ENCODE measurements around the gene COL4A3. TPM values are rescaled to one million over a fixed set of nuclear protein-coding genes. Genes with fewer than 3 reads are reported as not detected.

Gene COL4A3
- total RNA-seq, 1 donor from 2014 or later = 0.26 TPM

- Histone ChIP-seq H3K36me3 (ENCODE audit: control insufficient read depth, insufficient read depth, low read length) (no peaks in the 10 kb centered on the region), H3K27me3 (ENCODE audit: control insufficient read depth, insufficient read depth, low read length) (no peaks in the 10 kb centered on the region), H3K4me3 (ENCODE audit: low read depth, low read length) (no peak overlapping the region)
- FAIRE-seq = no peak
- TF ChIP-seq, protein P1, sequence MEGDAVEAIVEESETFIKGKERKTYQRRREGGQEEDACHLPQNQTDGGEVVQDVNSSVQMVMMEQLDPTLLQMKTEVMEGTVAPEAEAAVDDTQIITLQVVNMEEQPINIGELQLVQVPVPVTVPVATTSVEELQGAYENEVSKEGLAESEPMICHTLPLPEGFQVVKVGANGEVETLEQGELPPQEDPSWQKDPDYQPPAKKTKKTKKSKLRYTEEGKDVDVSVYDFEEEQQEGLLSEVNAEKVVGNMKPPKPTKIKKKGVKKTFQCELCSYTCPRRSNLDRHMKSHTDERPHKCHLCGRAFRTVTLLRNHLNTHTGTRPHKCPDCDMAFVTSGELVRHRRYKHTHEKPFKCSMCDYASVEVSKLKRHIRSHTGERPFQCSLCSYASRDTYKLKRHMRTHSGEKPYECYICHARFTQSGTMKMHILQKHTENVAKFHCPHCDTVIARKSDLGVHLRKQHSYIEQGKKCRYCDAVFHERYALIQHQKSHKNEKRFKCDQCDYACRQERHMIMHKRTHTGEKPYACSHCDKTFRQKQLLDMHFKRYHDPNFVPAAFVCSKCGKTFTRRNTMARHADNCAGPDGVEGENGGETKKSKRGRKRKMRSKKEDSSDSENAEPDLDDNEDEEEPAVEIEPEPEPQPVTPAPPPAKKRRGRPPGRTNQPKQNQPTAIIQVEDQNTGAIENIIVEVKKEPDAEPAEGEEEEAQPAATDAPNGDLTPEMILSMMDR (IDR thresholded peaks at IDR 0.05; ENCODE audit: insufficient read depth, low read length, severe bottlenecking) = no peak
- no peak for DNase-seq (ENCODE audit: low read depth)
Measured at GRCh38 chr2:227150222-227150936, 14.0 kb upstream of the COL4A3 start.

DNA sequence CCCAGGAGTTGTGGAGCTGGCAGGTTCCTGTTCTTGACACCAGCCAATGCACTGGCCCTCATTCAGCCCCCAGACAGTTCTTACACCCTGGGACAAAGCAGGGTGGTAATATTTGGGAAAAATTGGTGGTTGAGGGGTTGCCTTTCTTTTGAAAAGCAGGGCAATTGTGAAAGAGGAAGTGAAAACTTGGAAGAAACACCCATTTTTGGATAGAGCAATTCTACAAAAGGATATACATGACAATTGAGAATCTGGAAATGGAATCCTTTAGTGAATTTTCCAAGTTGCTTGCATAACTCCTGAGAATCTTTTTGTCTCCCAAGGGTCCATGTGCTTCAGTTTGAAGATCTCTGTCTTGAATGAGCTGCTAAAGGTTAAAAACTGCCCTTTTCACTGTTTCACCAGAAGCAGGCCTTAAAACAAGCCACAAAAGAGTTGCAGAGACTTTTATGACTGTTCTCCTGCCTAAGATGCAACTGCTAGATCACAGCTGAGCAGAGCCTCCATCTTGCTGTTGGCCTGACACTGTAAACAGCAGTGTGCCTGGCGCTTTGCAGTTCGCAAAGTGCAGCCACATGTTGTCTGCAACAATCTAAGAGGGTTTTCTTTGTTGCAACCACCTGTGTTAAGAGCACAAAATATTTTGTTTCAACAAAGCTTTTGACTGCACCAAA lies 12.2 kb upstream of the COL4A3 start:
- Histone ChIP-seq H3K27me3 (ENCODE audit: control insufficient read depth, insufficient read depth, low read length) (no peaks in the 10 kb centered on the region), H3K4me3 (ENCODE audit: low read depth, low read length) (no peak overlapping the region), H3K36me3 (ENCODE audit: control insufficient read depth, insufficient read depth, low read length) (no peaks in the 10 kb centered on the region)
- DNase-seq (ENCODE audit: low read depth) (no peak), FAIRE-seq (no peak)
- TF ChIP-seq, protein P1 (IDR thresholded peaks at IDR 0.05; ENCODE audit: insufficient read depth, low read length, severe bottlenecking) = no peak

DNA sequence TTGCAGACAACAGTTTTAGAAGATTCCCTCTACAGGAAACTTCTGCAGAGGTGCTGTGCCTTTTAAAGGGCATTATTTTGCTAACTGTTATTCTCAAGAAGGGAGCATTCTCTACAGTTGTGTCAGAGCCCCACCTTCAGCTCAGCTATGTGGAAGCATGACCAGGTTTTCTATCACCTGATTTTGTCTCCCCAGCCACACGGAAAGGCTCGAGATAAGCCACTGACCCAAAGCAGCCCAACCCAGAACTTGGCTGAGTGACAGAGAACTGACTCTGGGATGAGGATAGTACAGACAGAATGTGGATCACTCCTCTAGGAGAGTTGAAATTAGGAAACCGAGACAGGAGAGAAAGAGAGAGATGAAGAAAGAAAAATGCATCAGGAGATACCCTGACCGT lies 11.1 kb upstream of the COL4A3 start:
- Histone ChIP-seq H3K27me3 (ENCODE audit: control insufficient read depth, insufficient read depth, low read length) (no peaks in the 10 kb centered on the region), H3K4me3 (ENCODE audit: low read depth, low read length) (no peak overlapping the region), H3K36me3 (ENCODE audit: control insufficient read depth, insufficient read depth, low read length) (no peaks in the 10 kb centered on the region)
- FAIRE-seq (no peak), DNase-seq (ENCODE audit: low read depth) (peak; percentile 55)
- TF ChIP-seq, protein P1 (IDR thresholded peaks at IDR 0.05; ENCODE audit: insufficient read depth, low read length, severe bottlenecking) = no peak

DNA sequence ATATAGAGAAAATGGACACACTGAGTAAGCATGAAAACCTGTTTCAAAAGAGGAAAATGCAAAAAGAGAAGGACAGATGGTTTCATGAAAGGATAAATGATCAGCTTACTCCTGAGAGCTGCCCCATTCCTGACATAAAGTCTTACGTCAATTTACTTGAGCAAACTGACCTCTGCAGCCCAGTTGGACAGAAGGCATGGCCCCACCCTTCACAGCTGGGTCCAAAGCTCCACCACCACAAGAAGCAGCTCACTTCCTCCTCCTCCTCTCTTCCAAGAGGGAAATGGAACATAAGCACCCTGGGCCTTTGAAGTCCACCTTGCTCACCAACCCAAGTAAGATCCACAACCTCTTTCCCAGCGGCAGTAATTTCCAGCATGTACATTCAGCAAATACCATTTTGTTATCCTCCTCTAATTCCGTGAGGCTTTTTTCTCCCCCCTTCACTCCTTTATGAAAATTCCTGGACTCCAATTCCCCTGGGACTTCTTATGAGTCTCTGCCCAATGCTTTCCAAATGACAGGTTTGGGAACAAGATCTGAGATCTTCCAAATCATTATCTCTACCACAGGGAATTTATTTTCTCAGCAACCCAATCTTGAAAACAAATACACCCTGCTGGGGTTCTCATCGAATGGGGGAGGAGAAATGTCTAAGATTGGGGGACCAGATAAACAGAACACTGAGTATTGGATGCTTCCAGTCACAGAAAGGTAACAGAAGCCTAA lies 10.5 kb upstream of the COL4A3 start:
- no peak for DNase-seq (ENCODE audit: low read depth)
- Histone ChIP-seq H3K27me3 (ENCODE audit: control insufficient read depth, insufficient read depth, low read length) (no peaks in the 10 kb centered on the region), H3K36me3 (ENCODE audit: control insufficient read depth, insufficient read depth, low read length) (no peaks in the 10 kb centered on the region), H3K4me3 (ENCODE audit: low read depth, low read length) (no peak overlapping the region)
- FAIRE-seq = no peak
- TF ChIP-seq, protein P1 (IDR thresholded peaks at IDR 0.05; ENCODE audit: insufficient read depth, low read length, severe bottlenecking) = no peak

- no peak overlapping the region for H3K4me3 ChIP-seq (ENCODE audit: low read depth, low read length)
- peak; percentile 42 for DNase-seq (ENCODE audit: low read depth)
- FAIRE-seq = no peak
- H3K36me3 ChIP-seq (ENCODE audit: control insufficient read depth, insufficient read depth, low read length) = no peaks in the 10 kb centered on the region
- TF ChIP-seq, protein P1 (IDR thresholded peaks at IDR 0.05; ENCODE audit: insufficient read depth, low read length, severe bottlenecking) = no peak
- H3K27me3 ChIP-seq (ENCODE audit: control insufficient read depth, insufficient read depth, low read length) = no peaks in the 10 kb centered on the region
Measured at GRCh38 chr2:227154986-227155774, 9.2 kb upstream of the COL4A3 start.

Data from bronchial epithelial cell (primary cell).